GM18861 (cell line): ENCODE results near the gene ANKRD55.
"Not testable (repeated sequence)": the region's sequence is repeated elsewhere in the genome, so short reads cannot be mapped to it uniquely, and the experiment has no call there.

Experiments
- ATAC-seq: cut with Tn5 transposase; IDR thresholded peaks from one replicate; pipeline ENCODE4 v1.9.1; 2021; ENCODE audit not compliant: unreplicated experiment

The ANKRD55 gene

DNA sequence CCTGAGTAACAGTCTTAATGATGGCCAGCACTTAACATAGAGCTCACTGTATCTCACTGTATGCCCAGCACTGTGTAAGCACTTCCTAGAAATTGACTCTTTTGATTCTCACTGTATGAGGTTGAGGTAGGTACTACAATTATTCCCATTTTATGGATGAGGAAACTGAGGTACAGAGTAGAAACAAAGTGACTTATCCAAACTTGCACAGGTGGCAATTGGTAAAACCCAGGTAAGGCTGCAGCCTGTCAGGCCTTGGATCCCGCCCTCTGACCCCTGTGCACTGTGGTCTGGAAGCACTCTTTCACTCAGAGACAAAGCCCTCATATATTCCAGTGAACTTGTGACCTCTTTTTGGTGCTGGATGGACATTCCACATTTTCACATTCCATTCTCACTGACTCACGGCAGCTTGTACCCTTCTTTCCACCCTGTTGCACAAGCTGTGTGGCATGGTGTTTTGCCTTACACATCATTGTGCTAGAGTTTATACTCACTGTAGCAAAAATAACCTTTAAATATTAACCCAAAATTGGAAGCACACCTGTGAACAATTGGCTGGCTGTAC is 21.7 kb downstream of the ANKRD55 start:
- ATAC-seq: no peak

DNA sequence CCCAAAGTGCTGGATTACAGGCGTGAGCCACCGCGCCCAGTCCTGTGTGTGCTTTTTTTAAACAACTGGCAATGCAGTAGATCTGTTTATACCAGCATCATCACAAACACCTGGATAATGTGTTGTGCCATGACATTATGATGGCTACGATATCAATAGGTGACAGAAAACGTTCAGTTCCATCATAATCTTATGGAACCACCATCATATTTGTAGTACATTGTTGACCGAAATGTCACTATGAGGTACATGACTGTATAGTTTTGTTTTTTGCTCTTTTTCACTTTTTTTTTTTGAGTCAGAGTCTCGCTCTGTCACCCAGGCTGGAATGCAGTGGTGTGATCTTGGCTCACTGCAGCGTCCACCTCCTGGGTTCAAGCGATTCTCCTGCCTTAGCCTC is 24.4 kb downstream of the ANKRD55 start:
- no peak for ATAC-seq

DNA sequence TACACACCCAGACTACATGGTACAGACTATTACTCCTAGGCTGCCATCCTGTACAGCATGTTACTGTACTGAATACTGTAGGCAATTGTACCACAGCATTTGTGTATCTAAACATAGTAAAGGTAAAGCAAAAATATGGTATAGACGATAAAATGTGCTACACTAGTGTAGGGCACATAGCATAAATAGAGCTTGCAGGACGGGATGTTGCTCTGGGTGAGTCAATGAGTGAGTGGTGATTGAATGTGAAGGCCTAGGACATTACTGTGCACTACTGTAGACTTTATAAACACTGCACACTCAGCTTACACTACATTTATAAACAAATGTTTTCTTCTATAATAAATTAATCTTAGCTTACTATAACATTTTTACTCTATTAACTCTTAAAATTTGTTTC is 25.6 kb downstream of the ANKRD55 start:
- ATAC-seq: no peak

DNA sequence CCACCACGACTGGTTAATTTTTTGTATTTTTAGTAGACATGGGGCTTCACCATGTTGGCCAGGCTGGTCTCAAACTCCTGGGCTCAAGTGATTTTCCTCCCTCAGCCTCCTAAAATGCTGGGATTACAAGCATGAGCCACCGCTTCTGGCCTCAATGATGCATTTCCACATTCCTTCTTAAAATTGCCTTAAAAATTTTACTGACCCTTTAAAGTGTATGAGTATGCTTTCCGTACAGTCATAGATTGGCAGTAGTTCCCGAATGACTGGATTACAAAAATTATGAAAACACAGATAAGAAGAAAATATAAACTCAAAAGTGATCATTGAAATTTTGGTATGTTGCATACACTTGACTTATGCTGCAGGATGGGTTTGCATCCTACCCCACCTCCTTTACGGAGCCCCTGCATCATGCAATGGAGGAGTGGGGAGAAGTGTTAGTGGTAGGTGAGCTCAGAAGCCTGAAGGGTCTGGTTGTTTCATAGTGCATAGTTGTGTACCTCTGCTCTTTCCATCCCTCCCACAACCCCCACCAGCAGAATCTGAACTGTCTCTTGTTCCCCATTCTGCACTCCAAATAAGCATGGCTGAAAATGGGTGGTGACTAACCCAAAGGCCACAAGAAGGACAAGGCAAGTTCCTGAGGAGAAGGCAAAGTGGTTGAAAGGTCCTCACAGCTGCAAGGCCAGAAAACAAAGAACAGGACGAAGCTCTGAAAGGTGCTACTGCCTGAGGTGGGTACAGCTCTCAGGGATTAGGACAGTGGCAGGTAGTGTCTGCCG is 26.8 kb downstream of the ANKRD55 start:
- no peak for ATAC-seq

DNA sequence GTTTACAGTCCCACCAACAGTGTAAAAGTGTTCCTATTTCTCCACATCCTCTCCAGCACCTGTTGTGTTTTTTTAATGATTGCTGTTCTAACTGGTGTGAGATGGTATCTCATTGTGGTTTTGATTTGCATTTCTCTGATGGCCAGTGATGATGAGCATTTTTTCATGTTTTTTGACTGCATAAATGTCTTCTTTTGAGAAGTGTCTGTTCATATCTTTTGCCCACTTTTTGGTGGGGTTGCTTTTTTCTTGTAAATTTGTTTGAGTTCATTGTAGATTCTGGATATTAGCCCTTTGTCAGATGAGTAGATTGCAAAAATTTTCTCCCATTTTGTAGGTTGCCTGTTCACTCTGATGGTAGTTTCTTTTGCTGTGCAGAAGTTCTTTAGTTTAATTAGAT is 29.2 kb downstream of the ANKRD55 start:
- not testable (repeated sequence) for ATAC-seq

DNA sequence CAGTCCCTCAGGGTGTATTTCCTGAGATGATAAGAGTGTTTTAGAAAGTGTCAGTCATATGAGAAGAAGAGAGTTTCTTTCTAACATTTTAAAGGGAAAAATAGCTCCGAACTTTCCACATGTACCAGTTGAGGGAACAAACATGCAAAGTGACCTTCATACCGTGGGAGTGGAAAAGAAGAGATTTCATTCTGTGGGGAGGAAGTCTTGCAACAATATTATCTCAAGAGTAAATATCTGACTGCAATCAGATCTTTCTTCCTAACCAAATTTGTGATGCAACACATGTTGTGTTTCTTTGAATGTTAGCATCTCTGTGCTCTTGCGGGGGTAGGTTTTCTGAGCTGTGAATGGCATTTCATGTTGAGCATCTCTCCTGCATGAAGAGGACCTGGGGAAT is 30.6 kb downstream of the ANKRD55 start:
- no peak for ATAC-seq

DNA sequence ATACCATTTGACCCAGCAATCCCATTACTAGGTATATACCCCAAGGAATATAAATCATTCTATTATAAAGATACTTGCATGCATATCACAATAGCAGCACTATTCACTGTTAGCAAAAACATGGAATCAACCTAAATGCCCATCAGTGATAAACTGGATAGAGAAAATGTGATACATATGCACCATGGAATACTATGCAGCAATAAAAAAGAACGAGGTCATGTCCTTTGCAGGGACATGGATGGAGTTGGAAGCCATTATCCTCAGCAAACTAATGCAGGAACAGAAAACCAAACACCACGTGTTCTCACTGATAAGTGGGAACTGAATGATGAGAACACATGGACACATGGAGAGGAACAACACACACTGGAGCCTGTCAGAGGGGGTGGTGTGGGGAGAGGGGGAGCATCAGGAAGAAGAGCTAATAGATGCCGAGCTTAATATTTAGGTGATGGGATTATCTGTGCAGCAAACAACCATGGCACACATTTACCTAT is 31.3 kb downstream of the ANKRD55 start:
- not testable (repeated sequence) for ATAC-seq

DNA sequence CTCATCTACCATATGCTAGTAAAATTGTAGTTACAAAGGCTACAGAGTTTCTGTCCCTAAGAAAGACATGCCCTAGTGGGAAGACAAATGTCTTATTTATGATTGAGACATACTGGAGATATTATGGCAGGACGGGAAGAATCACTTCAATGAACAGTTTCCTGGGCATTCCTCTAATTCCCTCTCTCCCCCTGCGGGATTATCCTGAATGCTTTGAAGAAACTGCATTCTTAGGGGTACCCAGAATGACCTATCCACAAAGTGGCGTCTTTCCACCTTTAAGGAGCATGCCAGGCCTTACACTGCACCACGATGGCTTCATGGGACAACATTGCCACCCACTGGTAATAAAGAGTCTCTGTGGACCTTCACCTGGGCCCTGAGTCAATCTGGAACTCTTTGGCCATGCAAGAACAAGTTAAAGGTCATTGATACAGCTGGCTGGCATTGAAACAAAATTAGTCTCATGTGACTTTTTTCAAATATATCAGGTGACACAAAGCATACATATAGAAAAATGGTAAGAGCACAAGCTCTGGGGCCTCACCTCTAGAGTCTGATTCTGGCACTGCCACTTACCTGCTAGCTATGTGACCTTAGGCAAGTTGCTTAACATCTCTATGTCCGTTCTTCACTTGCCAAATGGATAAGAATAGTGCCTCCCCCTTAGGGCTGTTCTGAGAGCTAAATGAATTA is 32.0 kb downstream of the ANKRD55 start:
- peak; percentile 92 for ATAC-seq

DNA sequence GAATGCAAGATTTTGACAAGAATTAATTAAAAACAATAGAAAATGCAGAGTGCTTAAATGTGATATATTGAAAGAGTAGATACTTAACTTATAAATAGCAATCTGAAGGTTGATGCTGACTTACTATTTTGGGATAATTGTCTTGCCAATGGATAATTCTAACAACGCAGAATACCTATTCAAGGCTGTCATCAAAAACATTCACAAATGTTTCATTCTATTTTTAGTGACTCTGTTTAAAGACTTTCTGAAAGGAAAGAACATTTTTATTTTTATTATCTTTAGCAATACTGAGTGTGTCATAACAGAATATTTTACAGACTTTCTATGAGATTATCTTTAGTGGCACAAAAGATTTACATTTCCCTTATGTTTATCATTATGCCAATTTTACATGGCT is 38.1 kb downstream of the ANKRD55 start:
- ATAC-seq: no peak

DNA sequence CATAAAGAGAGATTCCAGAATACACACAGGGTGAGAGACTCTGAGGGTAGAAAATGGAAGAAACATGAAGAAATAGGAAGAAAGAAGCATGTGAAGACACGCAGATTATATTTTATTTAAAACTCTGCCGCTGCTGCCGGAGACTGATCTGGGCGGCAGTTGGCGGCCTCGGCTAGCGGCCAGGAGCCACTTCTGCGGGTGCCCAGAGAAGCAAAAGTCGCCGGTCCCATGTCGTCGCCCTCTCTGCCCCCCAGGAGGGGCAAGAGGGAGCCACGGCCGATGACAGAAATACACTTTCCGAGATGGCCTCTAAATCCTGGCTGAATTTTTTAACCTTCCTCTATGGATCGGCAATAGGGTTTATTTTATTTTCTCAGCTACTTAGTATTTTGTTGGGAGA is 40.9 kb downstream of the ANKRD55 start:
- ATAC-seq: no peak

DNA sequence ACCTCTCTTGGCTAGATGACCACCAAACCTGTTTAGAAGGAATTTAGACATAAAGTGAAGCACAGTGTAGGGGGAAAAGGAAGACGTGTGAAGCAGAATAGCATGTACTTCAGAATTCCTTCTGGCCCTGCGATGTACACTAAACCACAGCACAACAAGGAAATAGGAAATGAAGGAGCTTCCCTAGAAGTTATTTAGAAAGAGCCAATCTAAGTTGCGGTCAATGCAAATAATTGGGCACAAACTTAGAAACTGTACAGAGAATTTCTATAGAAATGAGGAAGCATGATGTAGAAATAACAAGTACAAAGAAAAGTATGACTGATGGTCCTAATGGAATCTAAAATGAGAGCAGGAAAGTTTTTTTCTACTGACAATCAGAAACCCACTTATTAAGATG is 41.5 kb downstream of the ANKRD55 start:
- ATAC-seq: no peak

DNA sequence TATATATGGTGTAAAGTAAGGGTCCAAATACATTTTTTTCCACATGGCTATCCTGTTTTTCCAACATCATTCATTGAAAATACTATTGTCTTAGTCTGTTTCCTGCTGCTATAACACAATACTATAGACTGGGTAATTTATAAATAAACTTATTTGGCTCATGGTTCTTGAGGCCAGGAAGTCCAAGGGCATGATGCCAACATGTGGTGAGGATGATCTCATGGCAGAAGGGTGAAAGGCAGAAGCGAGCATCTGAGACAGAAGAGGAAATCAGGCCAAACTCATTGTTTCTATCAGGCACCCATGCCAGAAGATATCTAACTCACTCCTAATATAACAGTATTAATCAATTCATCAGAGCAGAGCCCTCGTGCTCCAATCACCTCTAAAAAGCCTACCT is 42.6 kb downstream of the ANKRD55 start:
- ATAC-seq: no peak

DNA sequence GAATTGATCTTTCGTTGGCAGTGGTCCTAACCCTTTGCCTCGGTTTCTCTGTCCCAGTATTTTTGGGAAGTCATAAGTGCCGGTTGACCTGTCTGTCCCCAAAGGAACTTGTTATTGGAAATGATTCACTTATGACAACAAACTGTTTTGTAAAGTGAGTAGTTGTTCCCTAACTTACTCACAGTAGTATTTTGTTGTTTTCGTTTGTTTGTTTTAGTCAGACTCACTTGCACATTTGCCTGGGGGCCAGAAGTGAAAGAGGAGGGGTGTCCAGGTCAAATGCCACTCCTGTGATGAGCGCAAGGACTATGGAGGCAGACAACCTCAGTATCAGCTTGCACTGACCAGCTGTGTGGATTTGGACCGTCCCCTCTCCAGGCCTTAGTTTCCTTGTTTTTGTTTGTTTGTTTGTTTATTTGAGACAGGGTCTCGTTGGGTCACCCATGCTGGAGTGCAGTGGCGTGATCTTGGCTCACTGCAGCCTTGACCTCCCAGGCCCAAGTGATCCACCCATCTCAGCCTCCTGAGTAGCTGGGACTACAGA is 47.3 kb downstream of the ANKRD55 start:
- no peak for ATAC-seq

DNA sequence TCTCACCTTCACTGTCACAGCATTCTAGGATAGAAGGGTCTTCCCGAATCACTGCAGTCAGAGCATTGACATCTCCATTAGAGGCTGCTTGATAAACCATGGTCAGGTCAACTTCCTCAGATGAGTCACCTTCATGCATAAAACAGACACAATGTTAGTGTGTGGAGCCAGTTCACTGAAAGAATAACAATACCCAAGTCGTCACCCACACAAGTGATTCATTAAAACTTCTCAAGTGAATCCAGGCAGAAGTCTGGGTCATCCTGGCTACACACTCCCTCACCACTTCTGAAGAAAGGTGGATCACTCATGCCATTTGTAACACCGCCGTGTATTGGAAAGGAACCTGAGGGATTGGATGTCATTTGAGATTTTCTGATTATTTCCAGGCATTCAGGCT is 49.6 kb downstream of the ANKRD55 start:
- peak; percentile 60 for ATAC-seq

DNA sequence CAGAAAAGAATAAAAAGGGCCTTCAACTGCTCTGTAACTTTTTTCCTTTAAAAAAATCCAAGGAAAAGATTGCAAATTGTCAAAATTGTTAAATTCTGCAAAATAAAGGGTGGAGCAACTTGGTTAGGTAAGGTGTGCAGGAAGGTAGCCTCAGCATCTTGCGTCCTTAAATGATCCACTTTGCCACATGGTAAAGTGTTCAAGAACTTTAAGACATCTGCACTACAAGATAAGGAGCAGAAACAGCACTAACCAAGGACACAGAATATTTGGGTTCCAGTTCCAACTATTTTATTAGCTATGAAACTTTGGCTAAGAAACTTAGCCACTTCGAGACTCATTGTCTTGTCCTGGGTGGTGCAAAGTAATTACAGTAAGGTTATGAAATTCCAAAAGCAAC is 53.7 kb downstream of the ANKRD55 start:
- ATAC-seq: no peak

DNA sequence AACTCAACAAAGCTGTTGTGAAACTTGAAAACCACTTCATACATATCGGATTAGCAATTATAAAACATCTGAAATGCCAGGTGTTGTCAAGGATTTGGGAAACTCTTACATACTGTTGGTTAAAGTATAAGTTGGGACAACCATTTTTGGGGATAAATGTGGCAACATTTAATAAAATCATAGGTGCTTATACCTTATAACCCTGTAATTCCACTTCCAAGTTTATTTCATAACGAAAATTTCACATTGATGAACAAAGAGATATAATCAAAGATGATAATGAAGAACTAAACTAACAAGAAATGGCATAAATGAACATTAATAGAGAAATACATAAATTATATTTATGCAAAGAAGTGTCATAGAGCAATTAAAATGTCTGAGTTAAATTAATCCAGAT is 54.3 kb downstream of the ANKRD55 start:
- ATAC-seq: no peak

DNA sequence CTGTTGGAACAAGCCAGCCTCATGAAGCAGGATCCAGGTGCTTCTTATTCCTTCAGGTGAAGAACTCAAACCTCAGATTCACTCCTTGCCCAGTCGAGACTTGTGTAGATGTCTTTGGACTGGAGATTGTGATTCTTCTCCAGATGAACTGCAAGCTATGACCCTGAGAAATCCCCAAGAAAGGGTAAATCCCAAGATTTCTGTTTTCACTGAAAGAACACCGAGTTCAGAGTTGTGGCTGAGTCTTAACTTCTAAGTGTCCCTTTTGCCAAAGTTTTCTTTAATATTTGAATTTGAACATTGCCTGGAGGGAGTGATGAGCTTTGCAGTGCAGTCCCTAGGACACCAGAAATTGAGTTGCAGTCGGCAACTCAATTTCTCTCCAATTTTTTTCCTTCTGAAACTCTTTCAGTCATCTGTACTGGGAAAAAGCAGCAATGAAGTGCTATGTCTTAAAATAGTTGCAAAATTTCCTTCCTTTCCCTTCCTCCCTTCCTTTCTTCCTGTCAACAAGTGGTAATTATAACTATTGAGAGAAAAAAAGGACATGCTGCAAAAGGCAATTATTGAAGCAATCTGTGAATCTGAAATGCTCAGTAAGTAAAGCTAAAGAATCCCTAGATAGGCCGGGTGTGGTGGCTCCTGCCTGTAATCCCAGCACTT is 56.1 kb downstream of the ANKRD55 start:
- no peak for ATAC-seq

DNA sequence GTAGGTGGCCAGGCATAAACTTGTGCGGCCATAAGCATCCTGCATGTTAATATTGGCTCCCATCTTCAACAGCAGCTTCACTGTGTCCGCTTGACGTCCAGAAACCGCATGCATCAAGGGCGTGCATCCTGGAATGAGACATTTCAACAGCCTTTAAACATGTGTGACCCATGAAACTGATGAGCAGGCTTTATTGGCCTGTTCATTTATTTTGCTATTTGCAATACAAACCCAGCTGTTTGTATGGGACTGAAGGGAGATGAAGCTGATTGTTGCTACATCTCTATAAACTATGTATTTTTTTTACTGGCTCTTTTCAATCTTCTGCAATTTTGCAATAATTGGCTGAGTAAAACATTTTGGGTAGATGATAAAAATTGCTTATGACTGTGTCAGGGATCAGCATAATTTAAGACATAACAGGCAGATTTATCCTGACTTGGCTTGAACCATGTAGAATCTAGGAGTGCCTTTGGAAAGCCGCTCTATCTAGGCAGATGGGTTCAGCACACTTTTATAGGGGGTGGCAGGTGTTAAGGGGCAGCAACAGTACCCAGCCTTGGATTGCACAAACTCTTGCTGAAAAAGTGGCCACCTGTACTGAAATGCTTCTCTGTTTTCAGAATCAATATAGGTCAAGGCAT is 56.9 kb downstream of the ANKRD55 start:
- no peak for ATAC-seq

DNA sequence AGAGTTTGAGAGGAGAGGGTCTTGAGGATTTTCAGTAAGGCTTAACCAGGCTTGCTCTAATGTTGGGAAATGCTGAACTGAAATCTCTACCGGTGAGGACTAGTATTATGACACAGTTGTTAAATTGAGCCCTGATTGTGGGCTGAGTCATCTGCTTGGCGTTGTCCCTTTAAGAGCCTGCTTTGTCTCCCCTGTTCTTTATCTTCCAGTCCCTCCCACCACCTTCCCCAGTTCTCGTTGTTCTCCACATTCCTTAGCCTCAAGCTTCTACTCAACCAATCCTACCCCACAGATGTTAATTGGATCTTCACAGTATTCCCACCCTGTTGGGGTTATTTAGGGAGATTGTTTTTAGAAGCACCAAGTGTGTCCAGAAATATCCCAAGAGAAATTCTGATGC is 57.6 kb downstream of the ANKRD55 start:
- ATAC-seq: no peak

DNA sequence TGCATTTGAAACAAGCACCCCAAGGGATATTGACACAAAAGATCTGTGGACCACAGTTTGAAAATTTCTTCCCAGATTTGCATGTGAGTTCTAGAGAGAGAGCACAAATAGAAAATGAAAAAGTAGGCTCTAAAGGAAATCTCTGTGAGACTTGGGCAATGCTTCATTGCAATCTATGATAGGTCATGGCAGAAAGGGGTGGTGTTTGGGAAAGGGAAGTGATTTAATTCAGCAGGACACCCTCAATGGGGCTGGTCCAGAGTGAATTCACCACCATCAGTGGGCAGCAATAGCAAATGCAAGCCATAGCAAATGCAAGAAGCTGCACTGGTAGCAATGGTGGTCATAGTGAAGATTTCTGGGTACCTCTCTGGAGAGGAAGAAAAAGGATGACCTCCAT is 58.1 kb downstream of the ANKRD55 start:
- no peak for ATAC-seq

DNA sequence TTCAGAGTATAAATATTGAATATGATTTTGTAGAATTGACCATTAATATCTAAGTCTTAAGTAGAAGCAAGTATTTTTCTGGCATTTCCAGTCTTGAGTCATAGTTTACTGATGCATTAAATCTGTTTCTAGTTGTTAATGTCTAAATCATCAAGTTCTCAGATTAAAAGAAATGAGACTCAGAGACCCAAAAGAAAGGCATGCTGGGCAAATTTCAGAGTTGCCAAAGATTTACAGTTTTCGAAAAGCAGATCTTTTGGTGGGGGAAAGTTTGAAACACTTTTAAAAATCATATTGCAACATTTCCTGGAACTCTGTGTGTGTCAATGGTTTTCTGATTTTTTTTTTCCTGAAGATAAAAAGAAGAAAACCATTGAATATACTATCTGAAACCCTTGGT is 60.9 kb downstream of the ANKRD55 start:
- ATAC-seq: no peak
